ENCODE results near the gene CFAP97D1. TPM values are rescaled to one million over a fixed set of nuclear protein-coding genes. Genes with fewer than 3 reads are reported as not detected.

Gene CFAP97D1
- total and polyA plus RNA-seq, 10 of the 15 experiments (the other 5 are each of a cell fraction or from before 2014, with no cell fraction given), result 0.13 TPM; not detected in 9

- ChIA-PET CTCF (no interaction called here), SMC1A (ENCODE audit: uncharacterized antibody, unreplicated experiment) (no interaction called here), POLR2A (interaction anchor here (0.6 kb wide), 1 partner anchor 547 kb away, joined by 3 read pairs; no protein-coding TSS in a partner anchor), RAD21 (ENCODE audit: unreplicated experiment) (no interaction called here)
- intact Hi-C loops (cut with micrococcal nuclease; ENCODE audit: unreplicated experiment) (no loop called here), in situ Hi-C loops (cut with MboI) (no loop called here)
- peaks cover 5 to 12% of the 10 kb centered on the region in 2 experiments; a peak in 2 of 4 replicates for H3K27me3 ChIP-seq (replicated peaks in 1 of 2; ENCODE audit: control insufficient read depth in 2 of 2, insufficient read depth in 2 of 2, low read length in 1 of 2)
- H3K4me2 ChIP-seq (ENCODE audit: control insufficient read depth, insufficient read depth), result no peak overlapping the region
- FAIRE-seq (no peak), ATAC-seq (no peak), DNase-seq (ENCODE audit: low read depth, low spot score) (no peak)
- WGBS (ENCODE audit: insufficient coverage, insufficient replicate concordance, low lambda C conversion rate, missing lambda C conversion rate), result 59% methylated on average over 15 of the region's 15 CpGs
- H3K27ac ChIP-seq (ENCODE audit: control insufficient read depth, insufficient read depth), result no peak overlapping the region
- H3K9ac ChIP-seq (ENCODE audit: control insufficient read depth, insufficient read depth, low read length), result no peak overlapping the region
- H2AFZ ChIP-seq (ENCODE audit: control insufficient read depth, low read depth, low read length), result no peak overlapping the region
- no peaks in the 10 kb centered on the region for H3K36me3 ChIP-seq (ENCODE audit: control insufficient read depth in 2 of 2, insufficient read depth in 2 of 2, low read length in 1 of 2)
- no peaks in the 10 kb centered on the region for H3K79me2 ChIP-seq (ENCODE audit: control insufficient read depth, insufficient read depth, low read length)
- BruUV-seq (replicated peaks), result no TSS peak
- H3K4me1 ChIP-seq (ENCODE audit: control insufficient read depth, insufficient read depth, low read length), result no peaks in the 10 kb centered on the region
- no peak overlapping the region for H3K4me3 ChIP-seq
- H4K20me1 ChIP-seq (ENCODE audit: control insufficient read depth, insufficient read depth), result no peaks in the 10 kb centered on the region
- H3K9me3 ChIP-seq (replicated peaks; ENCODE audit: control insufficient read depth, insufficient read depth, low read length), result no peaks in the 10 kb centered on the region
- TF ChIP-seq MTA3 (IDR thresholded peaks at IDR 0.05; ENCODE audit: borderline replicate concordance, low read length) (no peak), ATF2 (IDR thresholded peaks at IDR 0.05; ENCODE audit: low read length) (no peak), SIN3A (IDR thresholded peaks at IDR 0.05; ENCODE audit: low read depth, low read length) (no peak), USF1 (IDR thresholded peaks at IDR 0.05; ENCODE audit: borderline replicate concordance, extremely low read length, insufficient read depth, low read depth, low read length) (no peak), REST (IDR thresholded peaks at IDR 0.05; ENCODE audit: low read depth, low read length) (no peak), SRF (IDR thresholded peaks at IDR 0.05; ENCODE audit: low read depth in 2 of 2, low read length in 2 of 2) (no peak), CBX3 (IDR thresholded peaks at IDR 0.05; ENCODE audit: borderline replicate concordance, low read depth) (no peak), EGR1 (IDR thresholded peaks at IDR 0.05; ENCODE audit: borderline replicate concordance in 1 of 2, low read depth in 2 of 2, low read length in 2 of 2) (no peak), TCF12 (IDR thresholded peaks at IDR 0.05; ENCODE audit: low read depth, low read length) (no peak), TAF1 (IDR thresholded peaks at IDR 0.05; ENCODE audit: borderline replicate concordance, low read depth, low read length) (no peak), HDGF (IDR thresholded peaks at IDR 0.05) (no peak), BHLHE40 (IDR thresholded peaks at IDR 0.05; ENCODE audit: borderline replicate concordance in 1 of 2, low read depth in 2 of 2, low read length in 1 of 2) (no peak), POU2F2 (IDR thresholded peaks at IDR 0.05; ENCODE audit: borderline replicate concordance, low read depth, low read length) (no peak), NFXL1 (IDR thresholded peaks at IDR 0.05; ENCODE audit: borderline replicate concordance) (no peak), SKIL (IDR thresholded peaks at IDR 0.05; ENCODE audit: low read depth, poor library complexity, severe bottlenecking) (no peak), SP1 (IDR thresholded peaks at IDR 0.05; ENCODE audit: low read depth, low read length) (no peak)
Observed at GRCh38 chr17:43782913-43783680, 2.9 kb downstream of the CFAP97D1 start.

Measured in GM12878 (cell line).